Ishikawa (cell line): ENCODE measurements around the gene TMEM219.

ENCODE experiments used
- CEBPB ChIP-seq: IDR thresholded peaks from 2 replicates; pipeline ENCODE4 v1.6.1; 2012
- CREB1 ChIP-seq: IDR thresholded peaks from 2 replicates; pipeline ENCODE4 v1.6.1; 2012; ENCODE audit warnings: low read depth
- EP300 ChIP-seq: IDR thresholded peaks from 2 replicates; pipeline ENCODE4 v1.6.1; 2012; ENCODE audit warnings: borderline replicate concordance
- FOXM1 ChIP-seq: IDR thresholded peaks from 2 replicates; pipeline ENCODE4 v1.6.1; 2012; ENCODE audit warnings: low read depth, borderline replicate concordance
- MAX ChIP-seq: IDR thresholded peaks from 2 replicates; pipeline ENCODE4 v1.6.1; 2012
- NFIC ChIP-seq: IDR thresholded peaks from 2 replicates; pipeline ENCODE4 v1.6.1; 2012
- REST ChIP-seq: IDR thresholded peaks from 2 replicates; pipeline ENCODE4 v1.6.1; 2012; ENCODE audit warnings: low read depth, mild to moderate bottlenecking
- TAF1 ChIP-seq: IDR thresholded peaks from 2 replicates; pipeline ENCODE4 v1.6.1; 2012; ENCODE audit warnings: low read depth, mild to moderate bottlenecking
- TCF12 ChIP-seq: IDR thresholded peaks from 2 replicates; pipeline ENCODE4 v1.6.1; 2012; ENCODE audit warnings: low read depth
- TEAD4 ChIP-seq: IDR thresholded peaks from 2 replicates; pipeline ENCODE4 v1.6.1; 2012
- USF1 ChIP-seq: IDR thresholded peaks from 2 replicates; pipeline ENCODE4 v1.6.1; 2012
- YY1 ChIP-seq: IDR thresholded peaks from 2 replicates; pipeline ENCODE4 v1.6.1; 2012; ENCODE audit warnings: low read depth

- TF ChIP-seq TAF1 (no peak), MAX (no peak), USF1 (no peak), EP300 (peak; percentile 59; the same call in 1 of the 2 replicates), FOXM1 (no peak), REST (no peak), TEAD4 (peak; percentile 92), YY1 (0 out of 2 replicates have a peak, but pooled peaks have one; percentile 17), NFIC (peak; percentile 18; the same call in 1 of the 2 replicates), CREB1 (no peak), TCF12 (0 out of 2 replicates have a peak, but pooled peaks have one; percentile 41), CEBPB (no peak)
Measured at GRCh38 chr16:29943846-29944799, 17.8 kb upstream of the TMEM219 start.
